GM12878 (cell line): ENCODE measurements around the gene TAMALIN. TPM values are rescaled to one million over a fixed set of nuclear protein-coding genes. Genes with fewer than 3 reads are reported as not detected.

ENCODE experiments used
- ATAC-seq: fragments of 200-7000 bp; cut with Tn5 transposase; 3 replicates; pipeline ENCODE4 v1.9.1; 2020; ENCODE audit warnings: mild to moderate bottlenecking, moderate library complexity
- BruUV-seq: library from RNA; stranded (reverse); fragments of 400-500 nt; replicated peaks from 2 replicates; lab custom pipeline; 2021; lab: Mats Ljungman, UMichigan
- CTCF ChIA-PET: fragments of 300-600 bp; sonication (Branson Sonifier 250); formaldehyde crosslinking; extraction: SDS; loops from one replicate; lab custom pipeline; 2021; ENCODE audit warnings: inconsistent platforms; lab: Yijun Ruan, JAX
- POLR2A ChIA-PET: fragments of 350-600 bp; formaldehyde crosslinking; extraction: SDS; loops from one replicate; lab custom pipeline; 2021; ENCODE audit warnings: inconsistent platforms; lab: Charles Lee
- RAD21 ChIA-PET: fragments of 300-600 bp; sonication (Branson Sonifier 250); formaldehyde crosslinking; loops from one replicate; lab custom pipeline; 2023; ENCODE audit warnings: antibody characterized with exemption; ENCODE audit not compliant: unreplicated experiment; lab: Charles Lee
- SMC1A ChIA-PET: fragments of 300-600 bp; sonication (Branson Sonifier 250); formaldehyde crosslinking; loops from one replicate; lab custom pipeline; 2023; ENCODE audit not compliant: unreplicated experiment, uncharacterized antibody; lab: Charles Lee
- DNase-seq: peaks from one replicate; pipeline ENCODE4 v3.0.0-alpha.2; 2011; ENCODE audit warnings: low read depth, low spot score
- FAIRE-seq: peaks from 3 replicates; lab custom pipeline; 2011; peaks lifted over from hg19 to GRCh38; lab: Jason Lieb, UNC
- H2AFZ ChIP-seq: 2 replicates; pipeline ENCODE4 v1.6.0; 2011; ENCODE audit warnings: low read depth, low read length, control low read depth; ENCODE audit not compliant: control insufficient read depth
- H3K27ac ChIP-seq: 2 replicates; pipeline ENCODE4 v1.5.1; 2011; ENCODE audit warnings: control low read depth; ENCODE audit not compliant: control insufficient read depth, insufficient read depth
- H3K27me3 ChIP-seq, 2 experiments: replicated peaks in 1 of 2; 2 replicates each; pipeline versions ENCODE4 v1.6.0 to v1.6.1; 2011; ENCODE audit warnings: low read length in 1 of 2; ENCODE audit not compliant: control insufficient read depth in 2 of 2, insufficient read depth in 2 of 2
- H3K36me3 ChIP-seq, 2 experiments: 2 replicates each; pipeline ENCODE4 v1.5.1; 2011; ENCODE audit warnings: low read length in 1 of 2; ENCODE audit not compliant: control insufficient read depth in 2 of 2, insufficient read depth in 2 of 2
- H3K4me1 ChIP-seq: 2 replicates; pipeline ENCODE4 v1.6.1; 2011; ENCODE audit warnings: mild to moderate bottlenecking, low read length, moderate library complexity, mixed read lengths; ENCODE audit not compliant: control insufficient read depth, insufficient read depth
- H3K4me2 ChIP-seq: 2 replicates; pipeline ENCODE4 v1.6.0; 2011; ENCODE audit warnings: control low read depth; ENCODE audit not compliant: control insufficient read depth, insufficient read depth
- H3K4me3 ChIP-seq: fragments of 200-600 bp; sonication (generic); 2 replicates; pipeline ENCODE4 v1.5.1; 2016
- H3K79me2 ChIP-seq: 2 replicates; pipeline ENCODE4 v1.6.0; 2011; ENCODE audit warnings: low read length; ENCODE audit not compliant: control insufficient read depth, insufficient read depth
- H3K9ac ChIP-seq: 2 replicates; pipeline ENCODE4 v1.8.0; 2011; ENCODE audit warnings: low read length, control low read depth, mixed read lengths; ENCODE audit not compliant: control insufficient read depth, insufficient read depth
- H3K9me3 ChIP-seq: replicated peaks from 3 replicates; pipeline ENCODE4 v1.5.1; 2011; ENCODE audit warnings: mild to moderate bottlenecking, low read length; ENCODE audit not compliant: control insufficient read depth, insufficient read depth
- H4K20me1 ChIP-seq: 2 replicates; pipeline ENCODE4 v1.6.0; 2011; ENCODE audit not compliant: control insufficient read depth, insufficient read depth
- CREB1 ChIP-seq: IDR thresholded peaks from 2 replicates; pipeline ENCODE4 v1.6.1; 2012; ENCODE audit warnings: low read depth, mild to moderate bottlenecking, inconsistent platforms
- CUX1 ChIP-seq: IDR thresholded peaks from 2 replicates; pipeline ENCODE4 v1.6.1; 2012; ENCODE audit warnings: improper control_type of control experiment, low read depth, low read length; ENCODE audit not compliant: insufficient replicate concordance
- E2F4 ChIP-seq: IDR thresholded peaks from 2 replicates; pipeline ENCODE4 v1.6.1; 2012; ENCODE audit warnings: low read depth, low read length, improper control_type of control experiment
- HDAC6 ChIP-seq: fragments of 200-600 bp; sonication (generic); IDR thresholded peaks from one replicate; pipeline ENCODE4 v1.8.0; 2017; ENCODE audit warnings: antibody characterized with exemption; ENCODE audit not compliant: unreplicated experiment
- IKZF2 ChIP-seq, 2 experiments: fragments of 450-650 bp; IDR thresholded peaks; 2 replicates each; pipeline ENCODE4 v1.6.1; 2017; ENCODE audit warnings: mild to moderate bottlenecking in 2 of 2, moderate library complexity in 2 of 2
- KLF5 ChIP-seq: fragments of 450-650 bp; IDR thresholded peaks from 2 replicates; pipeline ENCODE4 v1.6.1; 2014; ENCODE audit warnings: mild to moderate bottlenecking; ENCODE audit not compliant: partially characterized antibody
- LARP7 ChIP-seq: fragments of 450-650 bp; IDR thresholded peaks from 2 replicates; pipeline ENCODE4 v1.6.1; 2017; ENCODE audit warnings: mild to moderate bottlenecking
- MYC ChIP-seq: IDR thresholded peaks from 2 replicates; pipeline ENCODE4 v1.6.1; 2011; ENCODE audit warnings: mild to moderate bottlenecking, low read length, moderate library complexity, inconsistent platforms; ENCODE audit not compliant: insufficient read depth, insufficient replicate concordance, insufficient read length, severe bottlenecking
- PAX5 ChIP-seq: IDR thresholded peaks from 2 replicates; pipeline ENCODE4 v1.6.1; 2011; ENCODE audit warnings: low read depth, low read length, borderline replicate concordance
- RELA ChIP-seq: fragments of 450-650 bp; IDR thresholded peaks from 2 replicates; pipeline ENCODE4 v1.8.0; 2014; ENCODE audit warnings: borderline replicate concordance; ENCODE audit not compliant: partially characterized antibody
- SMARCA5 ChIP-seq: fragments of 450-650 bp; IDR thresholded peaks from 2 replicates; pipeline ENCODE4 v1.6.1; 2017; ENCODE audit warnings: mild to moderate bottlenecking
- SRF ChIP-seq, 2 experiments: IDR thresholded peaks; 2 replicates each; pipeline ENCODE4 v1.6.1; 2011; ENCODE audit warnings: low read depth in 2 of 2, low read length in 2 of 2, mild to moderate bottlenecking in 1 of 2, moderate library complexity in 1 of 2
- ZNF24 ChIP-seq: fragments of 450-650 bp; IDR thresholded peaks from 2 replicates; pipeline ENCODE4 v1.6.1; 2017; ENCODE audit warnings: antibody characterized with exemption, mild to moderate bottlenecking
- WGBS: methylation state at CpG from one replicate; pipeline ENCODE4 v1.1.6; 2016; ENCODE audit warnings: low lambda C conversion rate; ENCODE audit not compliant: insufficient replicate concordance, insufficient coverage; ENCODE audit errors: missing lambda C conversion rate; 5-methylcytosine and 5-hydroxymethylcytosine counted together
- in situ Hi-C: fragments of 300-500 bp; cut with MboI; formaldehyde crosslinking; loops from 9 replicates; pipeline ENCODE4 v1.14.3; 2018; ENCODE audit warnings: mixed read lengths
- intact Hi-C: fragments of 100-400 bp; cut with micrococcal nuclease; formaldehyde crosslinking; loops from one replicate; pipeline ENCODE4 v1.14.2; 2022; ENCODE audit not compliant: unreplicated experiment
- polyA plus RNA-seq, 11 experiments: library from polyadenylated mRNA; depleted of rRNA in 4 of 11; unstranded in 6 of 11; stranded (reverse) in 5 of 11; fragments of >200 nt; fragmentation: Nextera tagmentation in 4 of 11; fragmentation: Illumina TruSeq in 1 of 11; extraction: Ambion mirVana in 4 of 11; extraction: Trizol in 1 of 11; gene quantifications; 1 replicate in 1 of 11; 2 replicates in 10 of 11; pipeline versions ENCODE4 v1.2.1 to v1.2.3, GENCODE V29; 2011 to 2016; ENCODE audit warnings: inconsistent platforms in 2 of 11, missing spikeins in 2 of 11, low read depth in 1 of 11
- total RNA-seq, 4 experiments: library from RNA; depleted of rRNA in 3 of 4; stranded (reverse); fragments of >200 nt in 3 of 4; fragmentation: Illumina TruSeq in 1 of 4; extraction: Trizol in 1 of 4; gene quantifications; 2 replicates each; pipeline versions ENCODE4 v1.2.1 to v1.2.3, GENCODE V29; 2013 to 2021

TAMALIN gene
- total and polyA plus RNA-seq, 10 of the 15 experiments (the other 5 are each of a cell fraction or from before 2014, with no cell fraction given): 0.09 to 0.58 (median 0.19) TPM; not detected in 4

- Histone ChIP-seq H3K27me3 (peaks cover 0 to 10% of the 10 kb centered on the region in 2 experiments; a peak in 3 of 4 replicates), H3K9me3 (no peaks in the 10 kb centered on the region), H2AFZ (no peak overlapping the region), H3K4me3 (no peak overlapping the region), H3K79me2 (no peaks in the 10 kb centered on the region), H3K36me3 (no peaks in the 10 kb centered on the region), H3K4me2 (no peak overlapping the region), H4K20me1 (no peaks in the 10 kb centered on the region; the same call in 1 of the 2 replicates), H3K4me1 (peaks cover 30% of the 10 kb centered on the region), H3K9ac (no peak overlapping the region), H3K27ac (no peak overlapping the region)
- in situ Hi-C loops (no loop called here), intact Hi-C loops (no loop called here)
- RAD21 ChIA-PET: no interaction called here
- TF ChIP-seq LARP7: no peak
- TF ChIP-seq E2F4: no peak
- TF ChIP-seq IKZF2 (IDR thresholded peaks at IDR 0.05): no peak
- TF ChIP-seq HDAC6: no peak
- no peak for TF ChIP-seq ZNF24
- TF ChIP-seq CUX1: no peak
- no peak for TF ChIP-seq SRF (IDR thresholded peaks at IDR 0.05; ENCODE audit: low read depth in 2 of 2, low read length in 2 of 2)
- TF ChIP-seq RELA: no peak
- no peak for TF ChIP-seq MYC
- no peak for TF ChIP-seq SMARCA5
- TF ChIP-seq KLF5: no peak
- no peak for TF ChIP-seq PAX5
- no peak for TF ChIP-seq CREB1
- ATAC-seq (no peak), FAIRE-seq (no peak), DNase-seq (no peak)
- POLR2A ChIA-PET: no interaction called here
- BruUV-seq: no TSS peak
- CTCF ChIA-PET: interaction anchor here (1.0 kb wide), 1 partner anchor 11 kb away, joined by 3 read pairs; no protein-coding TSS in a partner anchor
- 84% methylated on average over 4 of the region's 4 CpGs for WGBS
- SMC1A ChIA-PET: no interaction called here
These were observed 33.2 kb upstream of the TAMALIN start for GRCh38 chr12:51973560-51973959.
